ENCODE measurements around the gene CLSTN2. TPM values are rescaled to one million over a fixed set of nuclear protein-coding genes. Genes with fewer than 3 reads are reported as not detected.

CLSTN2 gene
- total and polyA plus RNA-seq, 4 donors: 0.09 to 2.2 (median 0.55) TPM

GRCh38 chr3:140579260-140579659, 644.3 kb downstream of the CLSTN2 start:
- Histone ChIP-seq H3K27me3 (ENCODE audit: control insufficient read depth in 4 of 4, insufficient read depth in 4 of 4, low read length in 3 of 4) (peaks cover 0 to 2% (median 0%) of the 10 kb centered on the region in 4 donors), H3K4me3 (ENCODE audit: low read depth in 1 of 3, low read length in 3 of 3) (no peak overlapping the region), H3K27ac (ENCODE audit: low read depth in 1 of 2, low read length in 2 of 2) (no peak overlapping the region), H3K9ac (ENCODE audit: low read depth in 1 of 2, low read length in 2 of 2) (no peak overlapping the region), H3K9me3 (ENCODE audit: control insufficient read depth in 4 of 4, low read length in 3 of 4) (no peaks in the 10 kb centered on the region), H3K4me1 (ENCODE audit: control insufficient read depth in 4 of 4, insufficient read depth in 4 of 4, low read length in 3 of 4) (no peaks in the 10 kb centered on the region), H3K36me3 (ENCODE audit: control insufficient read depth in 4 of 4, insufficient read depth in 3 of 4, low read depth in 1 of 4, low read length in 3 of 4) (no peaks in the 10 kb centered on the region)
- DNase-seq (ENCODE audit: low spot score): no peak
- no peak for TF ChIP-seq FOXA1 (IDR thresholded peaks at IDR 0.05)
- no peak for TF ChIP-seq RXRA (IDR thresholded peaks at IDR 0.05)
- no peak for TF ChIP-seq SP1 (IDR thresholded peaks at IDR 0.05)
- no peak for TF ChIP-seq YY1 (IDR thresholded peaks at IDR 0.05)
- no peak for TF ChIP-seq NR2F2 (IDR thresholded peaks at IDR 0.05)
- no peak for TF ChIP-seq CTCF (IDR thresholded peaks at IDR 0.05; ENCODE audit: low read depth, low read length, missing input control)

- H3K4me3 ChIP-seq (ENCODE audit: low read depth in 1 of 3, low read length in 3 of 3): no peak overlapping the region
- 67% methylated on average over 1 of the region's 1 CpG for WGBS
- no peak for DNase-seq (ENCODE audit: low spot score)
- H3K27me3 ChIP-seq (ENCODE audit: control insufficient read depth in 4 of 4, insufficient read depth in 4 of 4, low read length in 3 of 4): peaks cover 0 to 2% (median 0%) of the 10 kb centered on the region in 4 donors
- H3K4me1 ChIP-seq (ENCODE audit: control insufficient read depth in 4 of 4, insufficient read depth in 4 of 4, low read length in 3 of 4): no peaks in the 10 kb centered on the region
- H3K9ac ChIP-seq (ENCODE audit: low read depth in 1 of 2, low read length in 2 of 2): no peak overlapping the region
- H3K27ac ChIP-seq (ENCODE audit: low read depth in 1 of 2, low read length in 2 of 2): no peak overlapping the region
- TF ChIP-seq REST (IDR thresholded peaks at IDR 0.05): no peak
- TF ChIP-seq TAF1 (conservative IDR thresholded peaks at IDR 0.05): no peak
- no peak for TF ChIP-seq RXRA (IDR thresholded peaks at IDR 0.05)
- no peak for TF ChIP-seq GABPA (IDR thresholded peaks at IDR 0.05 in 1 of 2, conservative IDR thresholded peaks at IDR 0.05 in 1 of 2)
- no peak for TF ChIP-seq FOXA1 (IDR thresholded peaks at IDR 0.05)
- no peak for TF ChIP-seq HNF4A (conservative IDR thresholded peaks at IDR 0.05)
- H3K36me3 ChIP-seq (ENCODE audit: control insufficient read depth in 4 of 4, insufficient read depth in 3 of 4, low read depth in 1 of 4, low read length in 3 of 4): no peaks in the 10 kb centered on the region
- no peaks in the 10 kb centered on the region for H3K9me3 ChIP-seq (ENCODE audit: control insufficient read depth in 4 of 4, low read length in 3 of 4)
Measured at GRCh38 chr3:140580746-140581145, 645.8 kb downstream of the CLSTN2 start.

GRCh38 chr3:140584549-140584948, 649.6 kb downstream of the CLSTN2 start:
- no peak for DNase-seq (ENCODE audit: low spot score)
- WGBS: 50% methylated on average over 1 of the region's 1 CpG
- Histone ChIP-seq H3K9me3 (ENCODE audit: control insufficient read depth in 4 of 4, low read length in 3 of 4) (no peaks in the 10 kb centered on the region), H3K27me3 (ENCODE audit: control insufficient read depth in 4 of 4, insufficient read depth in 4 of 4, low read length in 3 of 4) (peaks cover 0 to 2% (median 0%) of the 10 kb centered on the region in 4 donors), H3K27ac (ENCODE audit: low read depth in 1 of 2, low read length in 2 of 2) (no peak overlapping the region), H3K4me1 (ENCODE audit: control insufficient read depth in 4 of 4, insufficient read depth in 4 of 4, low read length in 3 of 4) (no peaks in the 10 kb centered on the region), H3K36me3 (ENCODE audit: control insufficient read depth in 4 of 4, insufficient read depth in 3 of 4, low read depth in 1 of 4, low read length in 3 of 4) (no peaks in the 10 kb centered on the region), H3K9ac (ENCODE audit: low read depth in 1 of 2, low read length in 2 of 2) (no peak overlapping the region), H3K4me3 (ENCODE audit: low read depth in 1 of 3, low read length in 3 of 3) (no peak overlapping the region)
- TF ChIP-seq ATF3 (IDR thresholded peaks at IDR 0.05): no peak
- no peak for TF ChIP-seq FOXA2 (IDR thresholded peaks at IDR 0.05)
- TF ChIP-seq EGR1 (IDR thresholded peaks at IDR 0.05; ENCODE audit: low read depth in 2 of 2): no peak
- TF ChIP-seq MAX (IDR thresholded peaks at IDR 0.05): no peak
- no peak for TF ChIP-seq GABPA (IDR thresholded peaks at IDR 0.05 in 1 of 2, conservative IDR thresholded peaks at IDR 0.05 in 1 of 2)
- TF ChIP-seq RXRA (IDR thresholded peaks at IDR 0.05): no peak
- TF ChIP-seq JUND (IDR thresholded peaks at IDR 0.05): no peak
- no peak for TF ChIP-seq HNF4G (IDR thresholded peaks at IDR 0.05)
- TF ChIP-seq NR2F2 (IDR thresholded peaks at IDR 0.05): no peak
- no peak for TF ChIP-seq SP1 (IDR thresholded peaks at IDR 0.05)
- no peak for TF ChIP-seq YY1 (IDR thresholded peaks at IDR 0.05)
- TF ChIP-seq REST (IDR thresholded peaks at IDR 0.05): no peak
- TF ChIP-seq CTCF (IDR thresholded peaks at IDR 0.05; ENCODE audit: low read depth, low read length, missing input control): no peak
- no peak for TF ChIP-seq TAF1 (conservative IDR thresholded peaks at IDR 0.05)
